SHP77 (cell line): ENCODE data around the gene DENND1A.

Source experiments
- DNase-seq, 2 experiments: peaks; one replicate each; lab custom pipeline; 2025; lab: John Stamatoyannopoulos, UW

Gene DENND1A

DNA sequence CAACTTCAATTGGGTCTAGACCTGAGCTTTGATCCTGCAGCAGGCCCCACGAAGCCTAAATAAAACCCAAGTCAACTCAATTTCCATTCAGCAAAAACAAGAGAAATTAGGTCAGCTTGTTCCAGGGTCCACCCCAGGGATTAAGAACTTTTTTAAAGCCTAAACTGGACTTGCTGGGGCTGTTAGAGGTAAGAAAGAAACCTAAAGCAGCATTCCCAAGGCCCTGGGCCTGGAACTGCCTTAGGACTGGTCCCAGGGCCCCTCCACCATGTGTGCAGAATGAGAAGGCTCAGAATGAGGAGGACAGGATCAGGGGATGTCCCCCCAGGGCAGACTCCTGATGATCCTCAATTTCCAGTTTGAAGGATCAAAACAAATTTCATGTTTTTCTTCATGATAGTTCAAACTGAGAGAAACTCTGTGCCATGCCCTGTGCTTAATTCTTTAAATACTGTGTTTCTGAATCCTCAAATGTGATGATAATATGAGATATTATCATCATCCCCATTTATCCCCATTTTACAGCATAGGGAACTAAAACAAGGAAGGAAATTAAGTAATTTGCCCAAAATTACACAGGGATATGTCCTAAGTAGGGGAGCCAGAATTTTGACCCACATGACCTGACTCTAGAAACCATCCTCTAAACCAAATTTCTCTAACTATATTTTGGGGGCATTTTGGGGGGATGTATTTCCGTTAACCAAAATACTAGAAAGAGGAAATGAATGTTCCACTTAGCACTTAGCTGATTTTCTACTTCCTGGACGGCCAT, 64.5 kb downstream of the DENND1A start:
- DNase-seq: no peak

DNA sequence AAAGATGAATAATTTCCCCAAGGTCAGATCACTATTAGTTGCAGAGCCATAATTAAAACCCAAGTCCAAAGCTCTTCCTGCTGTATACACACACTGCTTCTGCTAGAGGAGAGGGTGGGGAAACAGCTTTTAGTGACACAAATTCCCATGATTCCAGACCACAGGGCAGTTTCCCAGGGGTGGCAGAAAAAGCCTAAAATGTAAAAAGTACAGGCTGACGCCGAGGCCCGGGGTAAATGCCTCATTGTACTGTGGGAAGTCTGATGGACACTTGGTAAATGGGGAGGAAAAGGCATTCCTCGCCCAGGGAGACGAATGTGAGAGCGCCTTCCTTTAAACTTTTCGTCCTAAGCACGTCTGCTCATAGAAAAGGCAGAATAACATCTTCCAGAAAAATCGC, 65.7 kb downstream of the DENND1A start:
- DNase-seq: no peak

DNA sequence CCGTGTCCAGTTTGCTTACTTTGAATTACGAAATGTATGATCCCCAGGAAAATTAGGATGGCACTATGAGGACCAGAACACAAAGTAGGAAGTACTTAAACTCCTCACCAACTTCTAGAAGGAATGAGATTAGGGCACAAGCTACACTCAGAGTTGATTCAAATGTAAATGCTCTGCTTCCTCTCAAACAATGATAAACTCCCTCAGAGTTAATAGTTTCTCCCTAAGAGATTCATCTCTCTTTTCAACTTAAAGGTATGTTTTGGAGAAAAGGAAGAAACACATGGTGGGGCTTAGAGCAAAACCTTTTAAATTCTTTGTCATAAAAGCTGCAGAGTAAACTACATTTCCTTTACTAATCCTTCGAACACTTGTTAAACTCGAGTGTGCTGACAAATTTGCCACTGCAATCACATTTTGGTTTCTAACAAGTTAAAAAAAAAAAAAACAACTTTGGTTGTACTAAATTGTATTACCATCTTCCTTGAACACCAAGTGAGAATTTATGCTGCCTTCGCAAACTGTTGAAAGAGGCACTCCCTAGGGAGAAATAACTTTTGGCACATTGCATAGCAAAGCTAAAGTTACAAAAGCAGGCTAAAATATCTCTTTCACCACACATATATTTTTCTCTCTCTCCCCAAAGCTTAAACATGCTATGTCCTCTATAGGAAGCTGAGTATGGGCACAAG, 66.6 kb downstream of the DENND1A start:
- no peak for DNase-seq

DNA sequence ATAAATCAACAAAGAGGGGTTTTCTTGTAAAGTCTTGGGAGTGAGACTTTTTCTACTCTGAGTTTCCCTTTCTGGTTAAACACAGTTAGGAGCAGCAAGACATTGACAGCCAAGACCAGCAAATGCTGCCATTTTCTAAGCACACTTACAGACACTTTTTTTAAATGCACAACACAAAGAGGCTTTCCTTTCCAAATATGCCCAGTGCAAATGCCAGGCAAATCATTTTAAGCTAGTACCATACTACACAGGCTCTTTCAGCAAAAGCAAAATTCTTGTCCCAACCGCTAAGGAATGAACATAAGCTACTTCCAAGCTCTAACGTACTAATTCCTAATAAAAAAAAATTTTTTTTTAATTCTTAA, 68.2 kb downstream of the DENND1A start:
- no peak for DNase-seq

DNA sequence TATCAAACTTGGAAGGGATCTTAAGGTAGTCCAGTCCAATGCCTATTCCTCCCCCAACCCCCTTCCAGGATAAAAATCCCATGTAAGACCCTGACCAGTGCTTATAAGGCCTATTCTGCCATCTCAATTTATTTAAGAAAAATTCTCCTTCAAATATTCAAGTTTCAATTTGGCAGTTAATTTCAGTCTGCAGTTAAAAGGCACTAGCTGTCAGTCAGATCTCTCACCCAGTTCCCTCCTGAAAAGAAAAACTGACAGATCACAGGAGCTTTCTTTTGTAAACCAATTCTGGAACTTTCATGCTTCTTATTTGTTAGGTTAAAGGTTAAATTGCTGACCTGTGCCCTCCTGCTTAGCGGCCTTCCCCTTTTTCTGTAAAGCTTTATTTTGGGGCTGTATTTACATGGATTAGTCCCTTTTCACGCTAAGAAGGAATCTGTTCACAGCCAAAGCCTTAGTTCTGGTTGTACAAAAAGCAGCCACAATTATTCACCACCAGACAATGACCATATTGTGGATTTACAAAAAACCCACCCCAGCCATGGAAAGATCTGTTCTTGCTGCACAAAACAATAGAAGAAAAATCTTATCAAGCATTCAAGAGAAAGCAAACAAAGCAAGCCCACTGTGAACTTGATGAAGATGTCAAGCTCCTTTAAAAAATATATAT, 68.7 kb downstream of the DENND1A start:
- DNase-seq: no peak

DNA sequence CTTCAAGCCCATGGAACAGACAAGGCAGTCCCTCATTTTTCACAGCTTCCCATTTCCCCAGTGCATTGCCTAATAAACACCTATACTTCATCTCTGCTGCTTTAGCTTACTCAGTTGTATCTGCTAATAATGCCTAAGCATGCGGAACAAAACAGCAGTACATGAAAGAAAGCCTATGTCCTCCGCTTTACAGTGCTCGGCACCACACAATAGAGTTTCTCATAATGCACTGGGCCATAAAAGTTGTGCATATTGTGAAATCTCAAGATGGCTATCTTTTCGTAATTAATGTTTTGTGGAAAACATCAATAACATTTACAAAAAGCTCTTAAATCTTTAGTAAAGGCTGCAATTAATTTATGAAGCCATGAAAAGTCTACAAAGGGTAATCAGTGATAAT, 69.3 kb downstream of the DENND1A start:
- no peak for DNase-seq

DNA sequence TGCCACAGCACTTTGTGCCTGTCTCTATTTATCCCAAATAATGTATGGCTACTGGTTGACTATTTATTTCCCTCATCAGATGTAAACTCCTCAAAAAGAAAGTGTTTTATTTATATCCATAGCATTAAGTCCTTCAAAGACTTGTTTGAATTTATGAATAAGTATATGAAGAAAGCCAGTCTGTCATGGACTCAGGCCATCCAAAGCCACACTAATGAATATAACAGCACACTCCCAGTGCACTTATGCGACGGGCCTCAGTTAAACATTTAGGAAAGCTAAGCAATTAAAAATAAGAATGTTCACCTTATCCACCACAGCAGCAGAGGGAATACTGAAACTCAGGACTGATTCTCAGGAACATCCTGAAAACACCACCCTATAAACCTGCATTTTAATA, 77.5 kb downstream of the DENND1A start:
- no peak for DNase-seq

DNA sequence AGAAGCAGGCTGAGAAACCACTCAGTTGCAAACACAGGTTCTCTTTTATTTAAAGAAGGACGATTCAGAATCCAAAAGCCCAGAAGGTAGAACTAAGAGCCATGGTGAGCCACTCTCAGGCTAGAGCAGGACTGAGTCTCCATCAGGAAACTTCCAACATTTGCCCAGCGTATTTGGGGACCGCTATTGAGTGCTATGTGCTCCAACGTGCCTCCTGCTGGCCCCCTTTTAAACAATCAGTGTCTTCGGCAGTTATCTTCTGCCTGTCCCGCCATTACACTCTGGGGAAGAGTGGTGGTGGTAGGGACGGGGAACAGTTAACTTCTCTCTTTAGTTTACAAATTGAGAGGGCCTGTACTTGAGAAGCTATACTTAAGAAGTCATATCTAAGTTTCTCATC, 78.1 kb downstream of the DENND1A start:
- DNase-seq: no peak

DNA sequence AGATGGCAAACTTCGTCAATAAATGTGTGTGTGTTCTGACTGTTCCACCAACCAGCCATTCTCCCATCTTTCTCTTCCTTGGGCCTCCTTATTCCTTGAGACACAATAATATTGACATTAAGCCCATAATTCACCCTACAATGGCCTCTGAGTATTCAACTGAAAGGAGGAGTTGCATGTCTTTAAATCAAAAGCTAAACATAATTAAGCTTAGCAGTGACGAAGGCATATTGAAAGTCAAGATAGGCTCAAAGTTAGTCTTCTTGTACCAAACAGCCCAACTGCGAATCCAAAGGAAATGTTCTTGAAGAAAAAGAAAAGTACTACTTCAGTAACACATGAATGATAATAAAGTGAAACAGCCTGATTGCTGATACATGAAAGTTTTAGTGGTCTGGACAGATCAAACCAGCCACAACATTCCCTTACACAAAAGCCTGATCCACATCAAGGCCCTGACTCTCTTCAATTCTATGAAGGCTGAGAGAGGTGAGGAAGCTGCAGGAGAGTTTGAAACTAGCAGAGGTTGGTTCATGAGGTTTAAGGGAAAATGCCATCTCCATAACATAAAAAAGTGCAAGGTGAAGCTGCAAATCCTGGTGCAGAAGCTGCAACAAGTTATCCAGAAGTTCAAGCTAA, 81.4 kb downstream of the DENND1A start:
- no peak for DNase-seq

DNA sequence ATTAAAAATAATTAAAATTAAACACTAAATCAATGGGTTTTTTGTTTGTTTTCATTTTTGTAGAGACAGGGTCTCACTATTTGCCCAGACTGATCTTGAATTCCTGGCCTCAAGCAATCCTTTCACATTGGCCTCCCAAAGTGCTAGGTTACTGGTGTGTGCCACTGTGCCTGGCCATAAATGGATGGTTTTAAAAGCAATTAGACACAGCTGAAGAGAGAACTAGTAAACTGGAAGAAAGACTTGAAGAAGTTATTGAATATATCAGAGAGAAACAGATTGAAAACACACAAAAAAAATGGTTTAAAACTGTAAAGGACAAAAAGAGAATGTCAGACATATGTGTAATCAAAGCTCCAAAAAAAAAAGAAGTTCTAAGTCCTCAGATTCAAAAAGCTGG, 83.0 kb downstream of the DENND1A start:
- no peak for DNase-seq

DNA sequence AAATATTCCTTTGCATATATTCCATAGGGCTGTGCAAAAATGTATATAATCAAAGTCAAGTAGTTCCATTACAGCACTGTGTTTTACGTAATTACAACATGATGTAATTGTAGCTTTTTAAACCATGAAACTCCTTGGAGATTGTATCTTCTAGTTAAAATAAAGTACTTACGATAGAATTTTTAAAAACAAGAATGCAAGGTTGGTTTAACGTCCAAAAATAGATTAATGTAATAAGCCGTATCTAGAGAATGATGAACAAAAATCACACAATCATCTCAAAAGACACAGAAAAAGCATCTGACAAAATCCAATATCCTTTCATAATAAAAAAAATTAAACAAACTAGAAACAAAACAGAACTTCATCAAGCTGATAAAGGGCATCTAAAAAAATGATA, 86.2 kb downstream of the DENND1A start:
- no peak for DNase-seq

DNA sequence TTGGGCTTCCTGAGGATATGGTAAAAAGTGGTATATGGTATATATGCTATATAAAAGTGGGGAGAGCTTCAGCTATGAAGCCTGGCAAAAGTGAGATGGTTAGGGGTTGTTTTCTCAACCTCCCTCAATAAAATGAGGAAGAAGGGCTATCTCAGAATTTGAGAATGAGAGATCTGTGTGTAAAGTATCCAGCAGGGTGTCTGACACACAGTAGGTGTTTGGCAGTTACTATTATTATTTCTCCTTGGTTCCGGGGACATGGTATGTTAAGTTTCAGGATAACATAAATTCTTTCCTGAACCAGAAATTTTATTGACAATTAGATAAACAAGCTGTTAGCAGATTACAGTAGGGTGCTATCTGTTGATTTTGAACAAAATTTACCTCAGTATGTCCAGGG, 94.1 kb downstream of the DENND1A start:
- DNase-seq: no peak

DNA sequence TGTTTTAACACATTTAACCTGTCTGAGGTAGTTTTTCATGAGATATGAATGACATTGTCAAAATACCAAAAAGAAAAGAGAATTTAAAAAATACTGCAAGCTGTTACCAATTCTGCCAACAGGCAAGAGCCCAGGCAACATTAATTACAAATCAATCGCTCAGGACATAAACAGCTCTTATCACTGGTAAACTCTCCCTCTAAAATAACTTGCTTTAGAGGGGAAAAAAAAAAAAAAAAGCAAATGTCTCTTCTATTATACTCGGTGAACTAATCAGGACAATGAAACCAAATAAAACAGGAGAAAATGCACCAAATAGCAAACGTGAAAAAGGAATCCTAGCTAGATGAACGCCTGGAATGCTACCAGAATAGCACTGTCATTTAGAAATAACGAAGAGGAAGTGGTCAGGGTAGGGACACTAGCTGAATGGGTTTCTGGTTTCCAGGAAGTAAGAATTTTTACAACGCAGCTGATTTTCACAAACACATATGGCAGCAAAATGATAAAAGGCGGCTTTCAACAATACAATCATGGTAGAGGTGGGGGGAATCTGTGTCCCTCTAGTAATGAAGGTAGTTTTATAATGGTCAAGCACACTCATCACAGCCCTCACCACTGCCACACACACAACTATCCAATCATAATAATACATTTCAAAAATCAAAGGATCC, 94.9 kb downstream of the DENND1A start:
- DNase-seq: peak in 1 of 2 experiments; percentile 12

DNA sequence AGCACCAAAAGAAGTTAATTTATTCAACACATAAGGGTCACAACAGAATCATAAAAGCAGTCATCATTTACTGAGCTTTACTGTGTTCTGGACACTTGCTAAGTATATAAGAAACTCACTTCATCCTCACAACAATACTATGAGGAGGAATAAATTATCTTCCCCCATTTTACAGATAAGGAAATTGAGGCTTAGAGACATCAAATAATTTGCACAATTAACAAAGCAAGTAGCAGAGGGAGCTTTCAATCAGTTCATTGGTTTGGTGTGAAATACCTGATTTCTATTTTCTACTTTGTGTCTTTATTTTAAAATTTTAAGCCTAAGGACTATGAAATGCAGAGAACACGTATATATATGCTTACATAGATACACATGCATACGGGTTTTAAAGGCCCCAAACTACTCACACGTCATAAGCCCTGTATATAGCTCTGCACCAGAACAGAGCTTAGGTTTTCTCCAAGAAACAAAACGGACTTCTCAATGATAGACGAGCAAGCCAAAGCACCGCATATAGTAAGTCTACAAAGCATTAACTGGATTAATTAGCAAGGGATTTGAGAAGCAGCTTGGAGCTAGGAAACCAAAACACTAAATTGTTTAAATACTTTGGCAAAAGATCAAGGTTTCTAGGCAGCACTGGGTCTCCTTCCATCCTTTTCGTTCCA, 95.6 kb downstream of the DENND1A start:
- DNase-seq: no peak

DNA sequence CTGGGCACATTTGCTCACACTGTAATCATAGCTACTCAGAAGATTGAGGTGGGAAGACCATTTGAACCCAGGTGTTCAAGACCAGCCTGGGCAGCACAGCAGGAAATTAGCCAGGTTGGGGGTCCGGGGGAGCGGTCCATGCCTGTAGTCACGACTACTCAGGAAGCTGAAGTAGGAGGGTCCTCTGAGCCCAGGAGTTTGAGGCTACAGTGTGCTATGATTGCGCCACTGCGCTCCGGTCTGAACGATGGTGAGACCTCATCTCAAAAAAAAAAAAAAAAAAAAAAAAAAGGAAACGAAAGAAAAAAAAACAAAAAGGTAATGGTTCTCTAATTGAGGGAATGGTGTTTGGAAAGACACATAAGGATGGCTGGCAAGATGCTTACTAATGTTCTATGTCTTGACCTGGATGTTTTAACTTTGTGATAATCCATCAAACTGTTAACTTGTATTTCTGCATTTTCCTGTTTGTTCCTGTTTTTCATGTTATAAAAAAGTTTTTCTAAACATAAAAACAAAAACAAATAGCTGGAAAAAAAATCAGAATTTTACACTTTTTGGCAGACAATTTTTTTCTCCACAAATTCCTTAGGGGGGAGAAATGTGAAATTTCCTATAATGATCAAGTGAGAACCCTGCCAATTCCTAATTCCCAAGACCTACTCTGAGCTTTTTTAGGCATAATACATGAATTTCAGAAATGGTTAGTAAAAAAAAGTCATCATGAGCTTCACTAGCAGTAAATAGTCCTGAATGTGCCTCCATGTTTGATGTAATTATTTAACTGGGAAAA, 96.9 kb downstream of the DENND1A start:
- no peak for DNase-seq

DNA sequence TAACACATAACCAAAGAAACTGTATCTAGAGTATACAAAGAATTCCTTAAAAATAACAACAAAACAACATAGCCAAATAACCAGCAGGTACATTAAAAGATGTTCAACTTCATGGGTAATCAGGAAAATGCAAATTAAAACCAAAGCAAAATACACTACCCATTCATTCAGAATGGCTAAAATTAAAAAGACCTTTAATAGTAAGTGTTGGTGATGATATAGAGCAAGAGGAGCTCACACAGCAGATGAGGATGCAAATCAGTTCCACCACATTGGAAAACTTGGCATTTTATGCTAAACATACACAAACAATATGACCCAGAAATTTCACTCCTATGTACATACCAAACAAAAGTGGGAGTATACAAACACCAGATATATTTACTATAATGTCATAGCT, 97.8 kb downstream of the DENND1A start:
- DNase-seq: no peak

DNA sequence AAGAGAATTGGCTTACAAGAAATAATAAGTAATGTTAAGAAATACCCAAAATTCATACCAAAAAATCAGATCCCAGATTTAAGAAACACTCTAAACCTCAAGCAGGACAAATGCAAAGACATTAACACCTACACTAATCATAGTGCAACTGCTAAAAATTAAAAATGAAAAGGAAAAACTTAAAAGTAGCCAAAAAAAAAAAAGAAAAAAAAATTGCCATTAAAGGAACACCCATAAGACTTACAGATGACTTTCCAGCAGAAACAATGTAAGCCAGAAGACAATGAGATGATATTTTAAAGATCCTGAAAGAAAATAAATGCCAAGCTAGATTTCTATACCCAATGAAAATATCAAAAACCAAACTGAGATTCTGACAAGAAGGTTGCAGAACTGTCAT, 101.5 kb downstream of the DENND1A start:
- DNase-seq: no peak

DNA sequence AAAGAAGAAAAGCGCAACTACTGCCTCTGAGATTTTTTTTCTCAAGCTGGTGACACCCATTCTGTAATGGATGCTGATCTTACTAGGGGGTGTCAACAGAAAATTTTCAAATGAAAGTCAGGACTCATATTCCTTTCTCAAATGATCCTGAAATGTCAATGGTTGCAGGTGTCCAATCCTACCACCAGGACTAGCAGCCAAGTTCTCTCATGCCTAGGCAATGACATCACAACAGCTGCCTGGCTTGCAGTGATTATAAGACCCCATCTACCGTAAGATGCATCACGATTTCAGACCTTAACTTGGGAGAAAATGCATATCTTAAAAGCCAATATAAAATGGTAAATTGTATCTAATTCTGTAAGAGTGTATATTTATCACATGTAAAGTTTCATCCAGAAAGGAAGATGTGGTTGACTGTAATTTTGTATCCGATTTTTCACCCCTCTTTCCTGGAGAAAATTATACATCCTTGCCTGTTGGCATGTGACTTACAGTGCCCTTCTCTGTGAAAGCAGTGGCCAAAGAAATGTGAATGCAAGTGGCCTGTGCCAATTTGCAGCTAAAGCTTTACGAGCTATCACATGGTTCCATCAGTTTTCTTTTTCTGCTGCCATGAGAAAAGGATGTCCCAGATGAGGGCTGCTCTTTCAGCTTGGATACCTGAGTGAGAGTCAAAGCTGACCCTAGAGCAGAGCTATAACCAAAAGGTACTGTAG, 104.4 kb downstream of the DENND1A start:
- peak; percentile 47 to 73 for DNase-seq

DNA sequence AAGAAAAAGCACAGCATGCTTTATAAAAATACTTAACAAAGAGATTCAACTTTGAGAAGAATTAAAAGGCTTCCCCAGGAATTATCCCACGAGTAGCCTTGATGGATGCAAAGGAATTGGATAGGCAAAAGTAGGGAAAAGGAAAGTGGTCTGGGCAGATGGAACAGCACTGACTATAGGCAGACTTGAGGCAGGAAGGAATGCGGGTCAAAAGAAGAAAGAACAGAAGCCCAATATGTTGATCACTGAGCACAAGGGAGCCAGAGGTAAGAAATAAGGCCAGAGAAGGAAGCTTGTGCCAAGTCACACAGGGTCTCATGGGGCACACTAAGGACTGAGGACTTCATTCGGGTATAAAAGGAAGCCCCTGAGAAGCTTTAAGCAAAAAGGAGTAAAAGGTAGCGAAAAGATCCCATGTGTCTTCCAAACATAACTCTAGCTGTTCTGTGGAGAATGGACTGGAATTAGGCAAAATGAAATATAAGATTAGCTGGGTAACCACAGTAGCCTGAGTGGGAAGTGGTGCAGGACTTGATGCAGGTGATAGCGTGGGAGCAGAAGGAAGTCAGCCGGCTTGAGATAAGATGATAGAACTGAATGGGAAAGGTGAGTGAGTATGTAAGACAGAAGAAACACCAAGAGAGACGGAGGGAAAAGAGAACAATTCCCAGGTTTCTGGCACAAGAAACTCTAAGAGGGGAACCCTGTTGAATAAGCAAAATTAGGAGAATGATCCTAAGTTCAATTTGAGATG, 106.6 kb downstream of the DENND1A start:
- DNase-seq: no peak
